ENCODE data around the gene COL18A1.

COL18A1 gene

GRCh38 chr21:45401916-45402900, 2.8 kb upstream of the COL18A1 start:
- DNase-seq (ENCODE audit: low read depth) = no peak

- DNase-seq (ENCODE audit: low read depth) = no peak
Measured at GRCh38 chr21:45403133-45403824, 1.7 kb upstream of the COL18A1 start.

GRCh38 chr21:45403825-45404729, 888 bp upstream of the COL18A1 start:
- DNase-seq (ENCODE audit: low read depth) = no peak

GRCh38 chr21:45405271-45405818, 380 bp downstream of the COL18A1 start:
- no peak for DNase-seq (ENCODE audit: low read depth)

GRCh38 chr21:45405819-45406762, 1.1 kb downstream of the COL18A1 start:
- no peak for DNase-seq (ENCODE audit: low read depth)

GRCh38 chr21:45406801-45407628, 2.0 kb downstream of the COL18A1 start:
- DNase-seq (ENCODE audit: low read depth) = no peak

- DNase-seq (ENCODE audit: low read depth) = no peak
Measured at GRCh38 chr21:45407629-45408247, 2.8 kb downstream of the COL18A1 start.

- no peak for DNase-seq (ENCODE audit: low read depth)
Measured at GRCh38 chr21:45408271-45408791, 3.4 kb downstream of the COL18A1 start.

GRCh38 chr21:45408801-45409261, 3.9 kb downstream of the COL18A1 start:
- DNase-seq (ENCODE audit: low read depth) = no peak

- DNase-seq (ENCODE audit: low read depth) = no peak
Measured at GRCh38 chr21:45409466-45410150, 4.6 kb downstream of the COL18A1 start.

GRCh38 chr21:45410151-45410864, 5.3 kb downstream of the COL18A1 start:
- DNase-seq (ENCODE audit: low read depth) = no peak

GRCh38 chr21:45410865-45411809, 6.2 kb downstream of the COL18A1 start:
- no peak for DNase-seq (ENCODE audit: low read depth)

GRCh38 chr21:45411810-45412206, 6.8 kb downstream of the COL18A1 start:
- no peak for DNase-seq (ENCODE audit: low read depth)

- DNase-seq (ENCODE audit: low read depth) = no peak
Measured at GRCh38 chr21:45412491-45412890, 7.5 kb downstream of the COL18A1 start.

GRCh38 chr21:45412909-45413611, 8.1 kb downstream of the COL18A1 start:
- DNase-seq (ENCODE audit: low read depth) = no peak

GRCh38 chr21:45413922-45414321, 9.0 kb downstream of the COL18A1 start:
- DNase-seq (ENCODE audit: low read depth) = no peak
